RWPE1 (cell line): ENCODE results near the gene CANT1.

Experiments
- CTCF ChIA-PET: fragments of 350-600 bp; sonication (Branson Sonifier 250); formaldehyde crosslinking; extraction: SDS; loops from one replicate; lab custom pipeline; 2021; lab: Yijun Ruan, JAX
- POLR2A ChIA-PET: fragments of 400-600 bp; formaldehyde crosslinking; extraction: SDS; loops from one replicate; lab custom pipeline; 2020; ENCODE audit warnings: antibody characterized with exemption; ENCODE audit not compliant: low non-redundant PET; lab: Yijun Ruan, JAX
- DNase-seq: peaks from one replicate; pipeline ENCODE4 v3.0.0; 2012; ENCODE audit warnings: low spot score
- H3K27ac ChIP-seq: fragments of 450-650 bp; 2 replicates; pipeline ENCODE4 v1.5.1; 2017
- CTCF ChIP-seq: fragments of 450-650 bp; conservative IDR thresholded peaks from 2 replicates; pipeline ENCODE4 v1.5.1; 2017; ENCODE audit warnings: low read depth, mild to moderate bottlenecking

Gene CANT1

GRCh38 chr17:79028496-79029326, 19.1 kb upstream of the CANT1 start:
- ChIA-PET POLR2A (interaction anchor here (0.6 to 0.7 kb wide), 2 partner anchors 12 to 19 kb away, joined by 5 to 6 read pairs; partner anchors contain the start of gene CANT1), CTCF (interaction anchor here (0.7 to 1.2 kb wide), 5 partner anchors 14 to 358 kb away, joined by 3 to 6 read pairs (median 3); no protein-coding TSS in a partner anchor)
- H3K27ac ChIP-seq = peak overlapping the region; percentile 83
- no peak; the same call in 1 of the 2 replicates for TF ChIP-seq CTCF
- DNase-seq = no peak

DNA sequence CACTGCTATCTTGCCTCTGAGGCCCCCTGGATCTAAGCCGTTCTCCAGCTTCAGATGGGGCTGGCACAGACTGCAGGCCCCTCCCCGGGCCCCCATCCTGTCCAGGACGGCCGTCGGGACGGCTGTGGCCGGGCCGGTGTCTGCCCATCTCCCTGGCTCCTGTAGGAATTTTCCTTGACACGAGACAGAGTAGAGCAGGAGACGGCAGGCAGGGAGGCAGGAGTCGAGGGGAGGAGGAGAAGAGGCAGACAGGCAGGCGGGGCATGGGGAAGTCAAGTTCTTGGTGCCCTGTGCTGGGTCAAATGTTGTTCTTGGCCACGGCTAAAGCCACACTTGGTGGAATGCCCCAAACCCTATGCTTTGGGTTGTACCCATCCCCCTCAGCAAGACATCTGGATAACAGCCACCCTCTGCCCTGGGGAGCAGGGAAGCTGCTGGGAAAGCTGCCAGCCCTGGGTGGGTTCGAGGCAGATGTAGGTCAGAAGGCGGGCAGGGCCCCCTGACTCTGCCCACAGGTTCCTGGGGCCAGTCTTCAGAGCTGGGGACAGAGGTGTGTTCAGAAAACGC, 18.4 kb upstream of the CANT1 start:
- H3K27ac ChIP-seq = peak overlapping the region; percentile 83
- DNase-seq = no peak
- ChIA-PET CTCF (interaction anchor here (0.7 to 1.2 kb wide), 5 partner anchors 14 to 54 kb away, joined by 3 to 4 read pairs (median 3); no protein-coding TSS in a partner anchor), POLR2A (interaction anchor here (0.6 to 0.7 kb wide), 2 partner anchors 13 to 66 kb away, joined by 5 to 9 read pairs; no protein-coding TSS in a partner anchor)
- no peak for TF ChIP-seq CTCF

DNA sequence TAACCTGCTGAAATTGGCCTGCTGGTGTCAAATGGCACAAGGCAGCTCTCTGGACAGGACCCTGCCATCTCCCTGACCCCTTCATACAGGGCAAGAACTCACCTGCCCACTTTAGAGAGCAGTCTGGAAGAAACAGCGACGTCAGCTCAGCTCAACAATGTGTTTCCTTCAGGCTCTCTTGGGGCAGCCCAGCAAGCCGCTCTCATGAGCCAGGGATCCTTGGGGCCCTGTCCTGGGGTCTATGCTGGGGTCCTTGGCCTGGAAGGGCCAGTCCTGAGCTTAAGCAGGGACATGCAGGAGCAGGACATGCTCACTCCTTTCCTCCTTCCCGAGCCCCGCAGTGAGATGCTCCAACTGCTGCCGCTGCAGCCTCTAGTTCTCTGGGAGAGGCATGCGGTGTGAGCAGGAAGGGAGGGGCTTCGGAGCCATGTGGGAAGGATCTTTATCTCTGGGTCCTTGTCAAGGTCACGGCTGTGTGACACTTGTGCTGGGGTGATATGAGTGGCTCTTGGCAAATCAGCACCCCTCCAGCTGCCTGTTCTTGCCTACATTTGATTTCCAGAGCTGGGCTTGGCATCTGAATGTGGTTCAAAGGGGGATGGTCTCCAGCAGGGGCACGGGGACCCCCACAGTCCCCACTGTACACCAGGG, 17.8 kb upstream of the CANT1 start:
- ChIA-PET CTCF (interaction anchor here (0.7 to 1.2 kb wide), 3 partner anchors 15 to 55 kb away, joined by 3 to 4 read pairs (median 3); no protein-coding TSS in a partner anchor), POLR2A (interaction anchor here (0.6 kb wide), 1 partner anchor 67 kb away, joined by 9 read pairs; no protein-coding TSS in a partner anchor)
- H3K27ac ChIP-seq = peak overlapping the region; percentile 83
- TF ChIP-seq CTCF = no peak
- no peak for DNase-seq

- H3K27ac ChIP-seq = peak overlapping the region; percentile 83
- DNase-seq = peak; percentile 90
- CTCF ChIA-PET = interaction anchor here (1.0 kb wide), 1 partner anchor 19 kb away, joined by 4 read pairs; no protein-coding TSS in a partner anchor
- no peak for TF ChIP-seq CTCF
- POLR2A ChIA-PET = interaction anchor here (1.2 kb wide), 1 partner anchor 10 kb away, joined by 3 read pairs; no protein-coding TSS in a partner anchor
These were observed 17.1 kb upstream of the CANT1 start for GRCh38 chr17:79026376-79027273.

DNA sequence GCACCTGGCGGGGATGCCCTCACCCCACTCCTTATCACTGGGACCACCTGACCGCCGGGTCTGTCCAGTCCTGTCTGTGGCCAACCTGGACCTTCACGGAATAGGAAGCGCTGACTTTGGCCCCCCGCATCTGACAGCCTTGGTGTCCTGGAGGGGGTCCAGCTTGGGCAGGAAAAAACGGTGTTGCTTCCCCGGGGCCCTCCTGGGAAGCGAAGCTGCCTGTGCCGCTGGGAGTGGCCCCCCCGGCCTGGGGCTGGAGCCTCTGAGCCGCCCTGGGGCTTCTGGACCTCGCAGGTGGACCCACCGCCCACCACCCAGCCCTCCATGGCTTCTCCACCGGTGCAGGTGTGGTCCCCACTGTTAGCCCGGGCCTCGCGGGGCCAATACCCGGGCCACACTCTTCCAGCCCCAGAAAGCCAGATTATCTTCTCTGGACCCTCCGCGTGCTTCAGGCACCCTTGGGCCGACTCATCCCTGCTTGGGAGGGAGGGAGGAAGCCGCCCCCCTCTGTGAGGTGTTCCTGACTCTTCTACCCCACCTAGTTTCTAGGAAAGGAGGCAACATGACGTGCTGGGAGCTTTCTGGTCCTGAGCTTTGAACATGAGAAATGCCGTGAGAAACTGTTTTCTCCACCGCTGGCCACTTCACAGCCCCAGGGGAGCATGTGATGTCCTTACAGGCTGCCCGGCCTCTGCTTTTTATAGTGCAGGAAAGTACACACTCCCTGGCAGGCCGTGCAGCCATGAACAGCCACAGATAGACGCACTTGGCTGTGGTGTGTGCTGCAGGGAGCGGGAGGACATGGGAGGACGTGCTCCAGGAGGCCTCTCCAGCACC, 15.6 kb upstream of the CANT1 start:
- DNase-seq = no peak
- peak overlapping the region; percentile 83; the same call in 1 of the 2 replicates for H3K27ac ChIP-seq
- no peak for TF ChIP-seq CTCF
- ChIA-PET CTCF (interaction anchor here (0.6 to 1.0 kb wide), 3 partner anchors 16 to 206 kb away, joined by 3 to 4 read pairs (median 4); no protein-coding TSS in a partner anchor), POLR2A (interaction anchor here (1.2 kb wide), 1 partner anchor 11 kb away, joined by 3 read pairs; no protein-coding TSS in a partner anchor)
